HepG2 (cell line): ENCODE results near the gene KIF3A. TPM values are rescaled to one million over a fixed set of nuclear protein-coding genes. Genes with fewer than 3 reads are reported as not detected.

Experiments used
- ATAC-seq: fragments of 200-7000 bp; cut with Tn5 transposase; 3 replicates; pipeline ENCODE4 v1.9.1; 2020; ENCODE audit warnings: mild to moderate bottlenecking, moderate library complexity
- BruUV-seq: library from RNA; stranded (reverse); fragments of 400-500 nt; replicated peaks from 2 replicates; lab custom pipeline; 2021; lab: Mats Ljungman, UMichigan
- CTCF ChIA-PET: fragments of 300-600 bp; formaldehyde crosslinking; extraction: SDS; loops from one replicate; lab custom pipeline; 2021; ENCODE audit warnings: low total read pairs, inconsistent platforms, low intra/inter-chr PET ratio; lab: Yijun Ruan, JAX
- POLR2A ChIA-PET: fragments of 350-600 bp; sonication (Branson Sonifier 250); formaldehyde crosslinking; loops from one replicate; lab custom pipeline; 2020; ENCODE audit warnings: antibody characterized with exemption, inconsistent platforms; lab: Yijun Ruan, JAX
- DNase-seq: peaks from one replicate; pipeline ENCODE4 v3.0.0-alpha.2; 2015; ENCODE audit warnings: low spot score
- FAIRE-seq: peaks from 3 replicates; lab custom pipeline; 2011; peaks lifted over from hg19 to GRCh38; lab: Jason Lieb, UNC
- H2AFZ ChIP-seq: one replicate; pipeline ENCODE4 v1.6.1; 2011; ENCODE audit warnings: low read length, inconsistent platforms
- H3K27ac ChIP-seq: fragments of 300-600 bp; 3 replicates; pipeline ENCODE4 v1.8.0; 2011; ENCODE audit warnings: mixed run types, mild to moderate bottlenecking, mixed read lengths, low read length, inconsistent platforms; ENCODE audit not compliant: insufficient read depth; ENCODE audit errors: extremely low read length
- H3K27me3 ChIP-seq, 2 experiments: fragments of 200-600 bp in 1 of 2; 2 replicates in 1 of 2; 3 replicates in 1 of 2; pipeline versions ENCODE4 v1.6.0 to v1.8.0; 2011; ENCODE audit warnings: low read length in 2 of 2, mild to moderate bottlenecking in 2 of 2, moderate library complexity in 2 of 2, inconsistent platforms in 1 of 2; ENCODE audit not compliant: insufficient read depth in 2 of 2, control insufficient read depth in 1 of 2
- H3K36me3 ChIP-seq, 2 experiments: fragments of 200-600 bp in 1 of 2; replicated peaks in 1 of 2; 2 replicates in 1 of 2; 3 replicates in 1 of 2; pipeline versions ENCODE4 v1.5.1 to v1.8.0; 2011; ENCODE audit warnings: low read length in 2 of 2, inconsistent platforms in 1 of 2; ENCODE audit not compliant: insufficient read depth in 2 of 2, control insufficient read depth in 1 of 2
- H3K4me1 ChIP-seq: 2 replicates; pipeline ENCODE4 v1.5.1; 2012; ENCODE audit warnings: low read length, inconsistent platforms; ENCODE audit not compliant: insufficient read depth
- H3K4me2 ChIP-seq: 2 replicates; pipeline ENCODE4 v1.6.0; 2011; ENCODE audit warnings: low read depth, low read length, inconsistent platforms
- H3K4me3 ChIP-seq, 3 experiments: fragments of 200-600 bp in 1 of 3; sonication (generic), shearing (Covaris generic) in 1 of 3; replicated peaks in 1 of 3; 2 replicates each; pipeline ENCODE4 v1.5.1; 2011 to 2016; ENCODE audit warnings: low read length in 3 of 3, inconsistent platforms in 2 of 3, low read depth in 2 of 3, mild to moderate bottlenecking in 2 of 3, control low read depth in 1 of 3, mixed read lengths in 1 of 3; ENCODE audit not compliant: insufficient read depth in 1 of 3
- H3K79me2 ChIP-seq: one replicate; pipeline ENCODE4 v1.6.1; 2011; ENCODE audit warnings: low read length, inconsistent platforms; ENCODE audit not compliant: insufficient read depth
- H3K9ac ChIP-seq: 2 replicates; pipeline ENCODE4 v1.6.0; 2011; ENCODE audit warnings: mild to moderate bottlenecking, low read depth, low read length, inconsistent platforms; ENCODE audit not compliant: insufficient read depth
- H3K9me3 ChIP-seq: 2 replicates; pipeline ENCODE4 v1.5.1; 2012; ENCODE audit warnings: mild to moderate bottlenecking, low read length
- H4K20me1 ChIP-seq: 2 replicates; pipeline ENCODE4 v1.6.0; 2011; ENCODE audit warnings: inconsistent platforms, mild to moderate bottlenecking, low read length, moderate library complexity; ENCODE audit not compliant: insufficient read depth
- ATF4 ChIP-seq, 2 experiments: fragments of 450-650 bp in 1 of 2; sonication (generic) in 1 of 2; formaldehyde crosslinking; IDR thresholded peaks; 2 replicates each; pipeline versions ENCODE4 v1.5.0 to v1.8.0; 2020 to 2022; ENCODE audit warnings: mild to moderate bottlenecking in 1 of 2, missing genetic modification reagents in 1 of 2
- ATF6 ChIP-seq: sonication (generic); formaldehyde crosslinking; conservative IDR thresholded peaks from 2 replicates; pipeline ENCODE4 v1.4.0; 2020; ENCODE audit warnings: missing genetic modification reagents
- CENPT ChIP-seq: sonication (generic); formaldehyde crosslinking; IDR thresholded peaks from 2 replicates; pipeline ENCODE4 v1.8.0; 2022; ENCODE audit warnings: low read depth, mild to moderate bottlenecking, moderate library complexity, missing genetic modification reagents
- FOSL1 ChIP-seq: sonication (generic); formaldehyde crosslinking; IDR thresholded peaks from 2 replicates; pipeline ENCODE4 v1.9.0; 2021; ENCODE audit warnings: missing genetic modification reagents, borderline replicate concordance
- GABPA ChIP-seq, 2 experiments: IDR thresholded peaks; 2 replicates each; pipeline ENCODE4 v1.6.1; 2011 to 2016; ENCODE audit warnings: low read depth in 2 of 2, low read length in 1 of 2, missing biosample characterization in 1 of 2, missing genetic modification characterization in 1 of 2
- IRF9 ChIP-seq: sonication (generic); formaldehyde crosslinking; IDR thresholded peaks from 2 replicates; pipeline ENCODE4 v1.8.0; 2022; ENCODE audit warnings: missing genetic modification reagents, mild to moderate bottlenecking, borderline replicate concordance
- KDM2A ChIP-seq: sonication (generic); formaldehyde crosslinking; IDR thresholded peaks from 2 replicates; pipeline ENCODE4 v1.4.0; 2020; ENCODE audit warnings: low read depth, missing genetic modification reagents, borderline replicate concordance
- MXD3 ChIP-seq: IDR thresholded peaks from 2 replicates; pipeline ENCODE4 v1.6.1; 2016; ENCODE audit warnings: mild to moderate bottlenecking, missing biosample characterization, missing genetic modification reagents
- PHB2 ChIP-seq: fragments of 450-650 bp; IDR thresholded peaks from 2 replicates; pipeline ENCODE4 v1.6.1; 2018; ENCODE audit not compliant: partially characterized antibody
- POLR2AphosphoS5 ChIP-seq: IDR thresholded peaks from 2 replicates; pipeline ENCODE4 v1.6.1; 2012; ENCODE audit warnings: low read depth, low read length
- RNF219 ChIP-seq: sonication (generic); formaldehyde crosslinking; IDR thresholded peaks from 2 replicates; pipeline ENCODE4 v1.5.0; 2020; ENCODE audit warnings: mild to moderate bottlenecking, missing genetic modification reagents
- STAT5B ChIP-seq: sonication (generic); formaldehyde crosslinking; IDR thresholded peaks from 2 replicates; pipeline ENCODE4 v1.4.0; 2020; ENCODE audit warnings: missing genetic modification reagents
- ZFP36 ChIP-seq: fragments of 150-350 bp; IDR thresholded peaks from 2 replicates; pipeline ENCODE4 v1.6.1; 2018; ENCODE audit warnings: borderline replicate concordance, low read length, low read depth; ENCODE audit not compliant: partially characterized antibody
- ZNF576 ChIP-seq: sonication (generic); formaldehyde crosslinking; IDR thresholded peaks from 2 replicates; pipeline ENCODE4 v1.4.0; 2020; ENCODE audit warnings: mild to moderate bottlenecking, missing genetic modification reagents
- ZNF746 ChIP-seq: sonication (generic); formaldehyde crosslinking; IDR thresholded peaks from 2 replicates; pipeline ENCODE4 v1.8.0; 2022; ENCODE audit warnings: mild to moderate bottlenecking, missing genetic modification reagents
- ZNF790 ChIP-seq: sonication (generic); formaldehyde crosslinking; IDR thresholded peaks from 2 replicates; pipeline ENCODE4 v1.8.0; 2022; ENCODE audit warnings: missing genetic modification reagents, mild to moderate bottlenecking, borderline replicate concordance
- WGBS: methylation state at CpG from one replicate; pipeline ENCODE4 v1.1.6; 2017; ENCODE audit warnings: low lambda C conversion rate; 5-methylcytosine and 5-hydroxymethylcytosine counted together
- in situ Hi-C: cut with HindIII; loops from 2 replicates; pipeline ENCODE4 v1.10.0; 2017; ENCODE audit warnings: low pct_unique_long_range_greater_than_20kb; ENCODE audit not compliant: extremely low pct_ligation_motif_present
- intact Hi-C: fragments of 100-400 bp; cut with micrococcal nuclease; formaldehyde crosslinking; loops from one replicate; pipeline ENCODE4 v1.10.0; 2022; ENCODE audit not compliant: unreplicated experiment
- polyA plus RNA-seq, 8 experiments: library from polyadenylated mRNA; depleted of rRNA in 3 of 8; stranded (reverse) in 7 of 8; unstranded in 1 of 8; fragments of >200 nt; fragmentation: Illumina TruSeq in 4 of 8; extraction: Trizol in 4 of 8; gene quantifications; 2 replicates each; pipeline versions ENCODE4 v1.2.1 to v1.2.3, GENCODE V29; 2011 to 2016; ENCODE audit warnings: low read depth in 4 of 8, missing spikeins in 1 of 8, mixed read lengths in 1 of 8; ENCODE audit not compliant: insufficient read depth in 1 of 8
- total RNA-seq, 5 experiments: library from RNA; depleted of rRNA; stranded (reverse); fragments of >200 nt; fragmentation: Illumina TruSeq; extraction: Trizol; gene quantifications; 2 replicates each; pipeline ENCODE4 v1.2.3, GENCODE V29; 2016; ENCODE audit warnings: low read depth in 1 of 5

The KIF3A gene
- total and polyA plus RNA-seq, 2 of the 13 experiments (the other 11 are each of a cell fraction or from before 2014, with no cell fraction given) = 2.3 to 8.4 TPM

GRCh38 chr5:132684491-132684890 lies 52.9 kb downstream of the KIF3A start (continued):
- no peak for TF ChIP-seq ATF6
- TF ChIP-seq KDM2A = no peak
- no peak for TF ChIP-seq POLR2AphosphoS5
- TF ChIP-seq ZNF576 (CRISPR knock-in tag) = no peak
- TF ChIP-seq ZFP36 = no peak
- TF ChIP-seq PHB2 = no peak
- no peak for TF ChIP-seq GABPA (IDR thresholded peaks at IDR 0.05; ENCODE audit: low read depth, low read length)
- no peak for TF ChIP-seq GABPA (CRISPR knock-in tag; IDR thresholded peaks at IDR 0.05; ENCODE audit: low read depth)
- no peak for TF ChIP-seq ZNF790
- TF ChIP-seq, all 625 proteins: peak for 0

- ATAC-seq (no peak), DNase-seq (no peak), FAIRE-seq (no peak)
- Histone ChIP-seq H4K20me1 (no peaks in the 10 kb centered on the region), H3K36me3 (no peaks in the 10 kb centered on the region), H3K79me2 (no peaks in the 10 kb centered on the region), H3K9me3 (no peaks in the 10 kb centered on the region), H3K27ac (no peak overlapping the region), H2AFZ (no peak overlapping the region), H3K27me3 (no peaks in the 10 kb centered on the region; a peak in 1 of 5 replicates), H3K9ac (no peak overlapping the region), H3K4me2 (no peak overlapping the region), H3K4me1 (peaks cover 19% of the 10 kb centered on the region), H3K4me3 (no peak overlapping the region)
- intact Hi-C loops = no loop called here
- WGBS = 100% methylated on average over 3 of the region's 4 CpGs
- ChIA-PET POLR2A (no interaction called here), CTCF (no interaction called here)
- in situ Hi-C loops = no loop called here
- BruUV-seq = no TSS peak
- TF ChIP-seq FOSL1 (CRISPR knock-in tag) = no peak
- TF ChIP-seq MXD3 = no peak
- no peak for TF ChIP-seq RNF219 (CRISPR knock-in tag)
- TF ChIP-seq CENPT (CRISPR knock-in tag) = no peak
- TF ChIP-seq ZNF746 (CRISPR knock-in tag) = no peak
- TF ChIP-seq IRF9 (CRISPR knock-in tag) = no peak
- TF ChIP-seq STAT5B = no peak
- TF ChIP-seq ATF4 (CRISPR knock-in tag; IDR thresholded peaks at IDR 0.05) = no peak
Observed at GRCh38 chr5:132681983-132682382, 55.4 kb downstream of the KIF3A start.
